M059J (cell line): ENCODE data around the gene DCK. TPM values are rescaled to one million over a fixed set of nuclear protein-coding genes. Genes with fewer than 3 reads are reported as not detected.
"Not testable (repeated sequence)": the region's sequence is repeated elsewhere in the genome, so short reads cannot be mapped to it uniquely, and the experiment has no call there.

Experiments
- DNase-seq: peaks from one replicate; pipeline ENCODE4 v3.0.0-alpha.2; 2012; ENCODE audit warnings: low read depth
- total RNA-seq: library from RNA; depleted of rRNA; stranded (reverse); fragments of >200 nt; shearing (Covaris generic); gene quantifications from 2 replicates; pipeline ENCODE4 v1.2.3, GENCODE V29; 2014; rRNA removed

The DCK gene
- 41.1 and 42.3 TPM in 2 replicates for total RNA-seq

DNA sequence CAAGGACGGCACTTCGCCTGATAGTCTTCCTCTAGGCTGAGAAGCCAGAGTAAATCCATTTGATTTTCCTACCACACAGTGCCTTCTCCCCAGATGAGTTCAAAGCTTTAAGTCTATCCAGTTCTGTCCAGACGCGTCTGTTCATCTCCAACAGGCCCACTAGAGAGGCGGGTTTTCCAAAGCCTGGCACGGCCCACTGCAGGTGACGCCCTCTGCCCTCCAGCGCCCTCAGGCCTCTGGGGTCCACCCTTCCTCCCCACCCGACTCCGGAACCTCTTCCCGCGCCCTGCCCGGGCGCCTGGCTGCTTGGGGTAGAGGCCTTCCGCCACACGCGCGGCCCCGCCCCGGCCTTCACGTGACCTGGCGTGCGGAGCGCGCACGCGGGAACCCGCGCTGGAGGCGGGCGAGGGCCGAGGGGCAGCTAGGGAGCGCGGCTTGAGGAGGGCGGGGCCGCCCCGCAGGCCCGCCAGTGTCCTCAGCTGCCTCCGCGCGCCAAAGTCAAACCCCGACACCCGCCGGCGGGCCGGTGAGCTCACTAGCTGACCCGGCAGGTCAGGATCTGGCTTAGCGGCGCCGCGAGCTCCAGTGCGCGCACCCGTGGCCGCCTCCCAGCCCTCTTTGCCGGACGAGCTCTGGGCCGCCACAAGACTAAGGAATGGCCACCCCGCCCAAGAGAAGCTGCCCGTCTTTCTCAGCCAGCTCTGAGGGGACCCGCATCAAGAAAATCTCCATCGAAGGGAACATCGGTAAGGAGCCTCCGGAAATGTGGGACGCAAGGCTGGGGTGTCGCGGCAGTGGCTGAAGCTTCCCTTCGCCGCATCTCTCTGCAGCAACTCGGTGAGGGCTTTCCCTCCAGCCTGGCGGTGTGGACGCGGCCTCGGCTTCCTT, at the start of gene DCK:
TSS of gene DCK (plus strand) at position 469 of the 888 bp plus-strand sequence. CDS start at position 656, 187 bp downstream.
- peak; percentile 87 for DNase-seq

DNA sequence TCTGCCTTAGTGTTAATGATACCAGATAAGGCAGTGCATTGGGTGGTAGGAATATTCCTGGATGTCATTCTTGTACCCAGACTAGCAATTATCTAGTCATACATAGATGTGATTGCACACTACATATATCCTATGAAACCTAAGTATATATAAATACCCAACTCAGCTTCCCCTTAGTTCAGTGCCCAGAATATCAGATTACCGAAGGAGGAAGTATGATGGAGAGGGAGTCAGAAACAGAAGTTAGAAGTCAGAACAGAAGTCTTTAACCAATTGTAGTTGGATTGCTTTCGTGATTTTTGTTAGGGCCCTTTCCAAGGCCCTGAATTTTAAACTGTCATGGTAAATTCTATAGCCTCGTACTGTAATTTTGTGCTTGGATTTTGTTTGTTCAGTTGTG, 48.4 kb upstream of the DCK start:
- no peak for DNase-seq

DNA sequence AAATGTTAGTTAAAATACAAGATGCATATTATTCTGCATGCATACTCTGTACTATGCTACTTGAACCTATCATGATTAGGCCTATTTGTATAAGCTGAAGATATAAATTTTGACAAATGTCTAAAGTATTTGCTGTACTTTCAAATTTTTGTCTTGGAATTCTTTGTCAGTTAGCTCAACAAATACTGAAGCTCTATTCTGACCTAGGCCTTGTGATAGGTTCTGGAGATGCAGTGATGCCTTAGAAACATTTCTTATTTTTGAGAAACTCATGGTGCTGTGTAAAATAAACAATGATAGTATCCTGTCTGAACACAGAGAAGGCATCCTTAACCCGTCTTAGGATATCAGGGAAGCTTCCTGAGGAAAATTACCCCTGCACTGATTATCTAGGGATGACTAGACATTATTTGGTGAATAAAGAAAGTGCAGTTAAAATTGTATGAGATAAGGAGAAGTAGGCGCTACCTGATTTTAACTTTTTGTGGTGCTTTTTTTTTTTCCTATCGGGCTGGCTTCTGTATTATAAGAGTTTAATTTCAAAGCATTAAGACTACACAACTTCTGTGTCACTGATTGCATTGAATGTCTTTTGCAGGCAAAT, 47.9 kb upstream of the DCK start:
- no peak for DNase-seq

DNA sequence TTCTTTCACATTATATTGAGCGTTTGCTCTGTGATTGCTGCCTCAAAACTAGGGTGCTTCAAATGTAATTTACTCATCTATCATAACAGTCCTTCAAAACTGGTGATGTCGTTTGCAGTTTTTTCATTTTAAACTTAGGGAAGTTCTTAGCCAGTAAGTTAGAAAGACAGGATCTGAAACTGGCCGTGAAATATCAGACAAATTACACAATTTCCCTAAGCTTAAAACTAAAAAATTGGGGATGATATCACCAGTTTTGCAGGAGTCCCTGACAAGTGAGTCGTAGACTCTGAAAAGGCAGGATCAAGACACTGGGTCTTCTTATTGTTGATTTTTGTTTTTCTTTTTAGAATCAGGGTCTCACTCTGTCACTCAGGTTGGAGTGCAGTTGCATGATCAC, 46.5 kb upstream of the DCK start:
- DNase-seq = no peak

DNA sequence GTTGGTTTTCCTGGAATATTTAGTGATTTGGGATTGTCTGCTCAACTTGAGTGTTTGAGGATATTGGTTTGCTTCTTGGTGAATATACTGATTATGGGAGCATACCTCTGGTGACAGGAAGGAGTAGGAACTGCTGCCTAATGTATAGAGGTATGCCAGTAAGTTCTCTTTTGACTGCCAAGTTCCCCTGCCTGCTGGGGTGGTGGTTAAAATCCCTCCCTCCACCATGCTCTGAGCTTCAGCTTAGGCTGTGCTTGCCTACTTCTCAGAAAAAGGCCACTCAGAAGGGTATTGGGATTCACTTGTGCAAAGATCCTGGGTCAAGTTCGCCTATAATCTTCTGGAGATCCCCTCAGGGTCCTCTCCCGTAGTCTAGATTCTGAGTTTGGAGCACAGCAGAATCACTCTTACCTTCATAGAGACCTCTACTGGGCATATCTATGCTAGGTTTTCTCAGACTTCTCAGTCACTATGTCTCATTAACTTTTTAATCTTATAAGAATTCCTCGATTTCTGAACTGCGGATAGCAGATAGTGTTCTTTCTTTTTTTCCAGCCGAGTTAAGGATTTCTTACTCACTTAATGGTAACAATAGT, 44.7 kb upstream of the DCK start:
- DNase-seq = no peak

DNA sequence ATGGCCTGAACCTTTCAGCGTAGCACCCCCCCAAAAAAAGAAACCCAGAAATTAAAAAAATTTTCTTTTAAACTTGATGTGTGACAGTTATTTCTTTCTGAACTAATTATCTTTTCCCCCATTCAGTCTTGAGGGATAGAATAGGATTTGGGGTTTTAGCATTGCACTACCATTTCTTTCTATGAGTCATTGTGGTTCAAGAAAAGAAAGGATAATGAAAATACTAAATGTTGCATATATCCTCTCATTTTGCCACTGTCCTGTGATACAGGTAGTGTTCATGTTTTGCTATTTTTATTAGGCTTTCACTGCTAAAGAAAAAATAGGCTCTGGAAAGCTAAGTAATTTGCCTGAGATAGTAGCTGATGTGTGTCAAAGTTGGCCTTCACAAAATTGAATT, 39.4 kb upstream of the DCK start:
- peak; percentile 29 for DNase-seq

DNA sequence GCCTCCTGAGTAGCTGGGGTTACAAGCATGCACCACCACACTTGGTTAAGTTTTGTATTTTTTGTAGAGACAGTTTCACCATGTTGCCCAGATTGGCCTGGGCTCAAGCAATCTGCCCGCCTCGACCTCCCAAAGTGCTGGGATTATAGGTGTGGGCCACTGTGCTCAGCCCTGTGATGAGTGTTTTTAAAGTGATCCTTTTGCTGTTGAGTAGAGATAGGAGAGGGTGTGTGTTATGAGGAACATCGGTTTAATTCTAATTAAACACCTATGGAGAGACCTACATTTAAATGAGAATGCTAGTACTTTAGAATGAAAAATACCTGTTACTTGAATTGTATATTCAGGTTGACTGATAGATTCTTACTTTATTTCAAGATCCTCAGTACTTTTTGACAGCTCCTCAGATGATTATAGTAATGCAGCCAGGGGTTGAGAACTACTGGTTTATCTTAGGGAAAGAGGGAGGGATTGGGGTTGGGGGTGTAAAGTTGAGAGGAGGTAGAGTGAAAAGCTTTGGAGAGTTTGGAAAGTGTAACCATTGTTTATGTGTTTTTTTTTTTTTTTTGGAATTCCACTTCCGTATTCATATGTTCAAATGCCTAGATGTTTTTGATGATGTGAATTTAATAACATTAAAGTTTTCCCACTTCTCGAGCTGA, 36.8 kb upstream of the DCK start:
- DNase-seq = no peak

DNA sequence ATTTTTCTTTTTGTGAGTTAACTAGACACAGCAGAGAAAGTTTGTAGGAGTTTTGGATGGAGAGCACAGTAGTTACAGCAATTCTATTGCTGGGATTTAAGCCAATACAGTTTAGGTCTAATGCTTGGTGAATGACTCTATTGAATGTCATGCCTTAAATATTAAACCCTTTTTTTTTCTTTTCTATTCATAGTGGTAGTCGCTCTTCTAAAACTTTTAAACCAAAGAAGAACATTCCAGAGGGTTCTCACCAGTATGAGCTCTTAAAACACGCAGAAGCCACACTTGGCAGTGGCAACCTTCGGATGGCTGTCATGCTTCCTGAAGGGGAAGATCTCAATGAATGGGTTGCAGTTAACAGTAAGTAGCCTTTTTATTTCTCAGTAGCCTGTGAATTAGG, 34.8 kb upstream of the DCK start:
- DNase-seq = peak; percentile 68

DNA sequence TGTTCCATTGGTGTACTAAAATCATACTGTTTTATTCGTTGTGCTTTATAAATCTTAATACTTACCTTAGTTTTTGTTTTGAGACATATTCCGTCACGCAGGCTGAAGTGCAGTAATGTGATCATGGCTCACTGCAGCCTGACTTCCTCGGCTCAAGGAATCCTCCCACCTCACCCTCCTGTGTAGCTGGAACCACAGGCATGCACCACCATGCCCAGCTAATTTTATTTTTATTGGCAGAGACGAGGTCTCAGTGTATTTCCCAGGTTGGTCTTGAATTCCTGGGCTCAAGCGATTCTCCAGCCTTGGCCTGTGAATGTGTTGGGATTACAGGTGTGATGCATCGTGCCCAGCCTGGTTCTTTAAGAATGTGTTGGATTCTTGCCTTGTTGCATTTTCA, 24.4 kb upstream of the DCK start:
- DNase-seq = peak; percentile 55

DNA sequence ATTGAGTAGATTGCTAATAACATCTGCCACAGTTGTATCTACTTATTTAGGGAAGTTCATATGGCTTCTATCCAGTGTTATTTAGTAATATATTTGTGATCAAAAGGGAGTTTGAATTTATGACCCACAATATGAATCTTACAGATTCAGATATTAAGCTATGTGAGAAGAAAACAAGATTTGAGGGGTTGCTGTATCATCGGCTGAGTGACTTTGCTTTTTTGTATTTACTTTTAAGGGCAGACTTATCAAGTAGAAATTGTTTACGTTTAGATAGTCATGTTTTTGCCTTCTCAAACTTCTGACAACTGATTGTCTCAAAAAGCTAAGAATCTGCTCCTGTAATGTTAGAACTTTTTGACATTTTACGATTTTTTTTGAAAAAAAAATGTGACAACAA, 17.2 kb upstream of the DCK start:
- no peak for DNase-seq

DNA sequence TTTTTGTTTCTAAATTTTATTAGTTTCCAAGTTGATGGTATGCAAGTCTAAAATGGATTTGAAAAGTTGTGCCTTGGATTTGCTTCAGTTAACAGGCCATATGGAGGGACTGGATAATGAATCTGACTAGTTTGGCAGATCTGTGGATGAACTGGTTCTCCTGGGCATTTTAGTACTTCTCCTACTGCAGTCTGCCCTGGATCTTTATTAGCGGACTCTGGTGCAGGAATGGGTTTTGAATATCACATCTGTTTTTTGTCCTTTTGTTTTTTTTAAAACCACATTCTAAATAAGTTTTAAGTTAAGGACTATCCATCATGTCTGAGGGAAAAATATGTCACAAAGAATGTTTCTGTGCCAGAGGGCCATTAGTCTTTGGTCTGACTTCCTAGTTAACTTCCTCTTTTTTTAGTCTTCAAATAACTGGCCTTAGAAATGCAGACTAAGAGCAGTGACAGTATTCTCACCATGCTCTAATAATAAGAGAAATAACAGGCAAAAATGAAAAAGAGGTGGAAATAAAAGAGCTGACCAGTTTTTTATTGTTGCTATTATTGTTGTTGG, 13.9 kb upstream of the DCK start:
- no peak for DNase-seq

DNA sequence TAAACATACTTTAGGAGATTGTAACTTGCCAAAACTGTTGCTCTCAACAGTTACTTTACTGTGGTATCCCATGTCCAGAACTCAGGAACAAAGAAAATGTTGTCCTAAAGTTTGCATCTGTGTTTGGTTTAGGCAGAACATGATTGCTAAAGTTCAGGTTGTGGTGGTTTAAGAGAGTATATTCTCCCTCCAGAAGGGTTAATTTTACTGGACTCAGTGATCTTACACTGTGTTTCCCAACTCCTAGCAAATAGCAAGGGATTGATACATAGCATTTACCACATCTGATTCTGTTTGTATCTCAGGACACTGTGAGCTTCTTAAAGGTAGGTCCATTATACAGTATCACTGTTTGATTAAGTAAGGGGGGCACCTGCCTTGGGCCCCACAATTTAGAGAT, 13.3 kb upstream of the DCK start:
- DNase-seq = no peak

DNA sequence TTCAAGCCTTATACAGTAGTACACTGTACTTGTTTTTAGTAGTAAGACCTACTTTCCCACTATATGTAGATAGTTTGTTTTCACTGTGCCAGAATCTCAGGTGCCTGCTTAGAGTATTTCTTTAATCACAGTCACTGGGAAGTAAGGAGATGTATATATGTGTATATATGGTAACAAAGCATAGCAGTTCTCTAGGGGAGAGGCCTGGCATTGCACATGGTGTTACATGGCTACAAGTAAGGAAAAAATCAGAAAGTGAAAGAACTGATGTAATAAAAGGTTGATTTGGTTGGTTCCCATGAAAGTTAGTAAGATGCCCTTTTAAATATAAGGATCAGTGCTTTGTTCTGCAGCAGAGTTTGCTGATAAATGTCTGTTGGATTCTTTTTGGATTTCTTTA, 9.3 kb upstream of the DCK start:
- DNase-seq = no peak

DNA sequence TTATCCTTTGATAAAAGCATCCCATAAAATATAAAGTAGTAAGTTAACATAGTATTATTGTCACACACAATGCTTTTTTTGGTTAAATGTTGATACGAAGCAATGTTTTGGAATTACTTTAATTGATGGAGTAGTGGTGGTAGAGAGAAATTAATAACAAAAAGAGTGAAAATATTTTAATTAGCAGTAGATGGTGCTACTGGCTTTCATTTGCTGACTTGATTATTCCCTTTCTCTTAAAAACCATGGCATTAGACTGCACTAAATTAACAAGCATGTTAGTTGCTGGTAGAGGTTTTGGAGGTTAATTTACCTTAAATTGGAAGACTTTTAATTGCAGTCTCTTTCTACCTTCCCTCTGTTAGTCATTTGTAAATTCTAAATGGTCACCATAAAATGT, 8.9 kb upstream of the DCK start:
- no peak for DNase-seq

DNA sequence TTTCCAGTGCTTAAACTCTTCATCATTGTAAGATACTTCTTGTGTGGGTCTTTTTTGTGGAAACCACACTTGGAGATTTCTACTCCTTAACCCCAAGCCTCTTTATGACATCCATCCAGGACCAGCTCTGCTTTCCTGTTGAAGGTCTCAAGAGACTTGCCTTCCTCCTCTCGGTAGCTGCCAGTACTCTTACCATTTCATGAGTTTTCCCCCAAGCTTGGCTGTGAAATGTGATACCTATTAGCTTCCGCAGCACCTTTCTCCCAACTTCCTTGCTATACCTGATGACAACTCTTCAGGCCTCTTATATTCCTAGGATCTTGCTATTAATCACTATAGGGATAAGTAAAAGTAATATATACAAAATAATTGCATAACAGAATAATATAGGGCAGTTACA, 1.9 kb upstream of the DCK start:
- DNase-seq = no peak

DNA sequence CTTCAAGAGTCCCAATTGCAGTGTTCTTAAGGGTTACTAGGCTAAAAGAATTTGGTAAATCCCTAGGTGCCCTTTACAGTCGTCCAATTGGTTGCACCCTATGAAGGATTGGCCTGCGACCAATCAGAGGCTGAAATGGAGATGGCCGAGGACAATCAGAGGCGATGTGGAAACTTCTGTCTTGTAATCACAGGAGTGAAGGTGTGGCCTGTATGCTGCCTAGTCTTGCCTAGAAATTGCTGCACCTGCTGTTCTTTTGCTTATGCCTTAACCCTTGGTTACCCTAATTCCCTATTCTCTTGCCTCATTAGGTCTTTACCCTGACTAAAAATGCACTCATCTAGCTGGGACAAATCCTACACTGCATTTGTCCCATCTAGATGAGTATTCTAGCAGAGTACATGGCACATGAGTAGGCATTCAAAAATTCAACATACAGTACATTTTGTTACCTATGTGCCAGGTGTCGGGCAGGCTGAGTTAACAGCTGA, 1.0 kb upstream of the DCK start:
- peak; percentile 14 for DNase-seq

DNA sequence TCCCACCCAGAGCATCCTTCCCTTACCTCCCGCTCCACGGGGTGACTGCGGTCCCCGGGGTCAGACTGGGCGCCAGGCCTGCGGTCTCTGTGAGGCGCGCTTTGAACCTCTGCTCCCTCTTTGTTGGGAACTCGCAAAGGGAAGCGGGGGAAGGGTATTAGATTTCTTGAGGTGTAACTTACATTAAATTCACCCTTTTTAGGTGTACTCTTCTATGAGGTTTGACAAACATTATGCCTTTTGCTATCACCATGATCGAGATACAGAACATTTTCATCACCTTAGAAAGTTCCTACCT, 569 bp downstream of the DCK start:
- no peak for DNase-seq

DNA sequence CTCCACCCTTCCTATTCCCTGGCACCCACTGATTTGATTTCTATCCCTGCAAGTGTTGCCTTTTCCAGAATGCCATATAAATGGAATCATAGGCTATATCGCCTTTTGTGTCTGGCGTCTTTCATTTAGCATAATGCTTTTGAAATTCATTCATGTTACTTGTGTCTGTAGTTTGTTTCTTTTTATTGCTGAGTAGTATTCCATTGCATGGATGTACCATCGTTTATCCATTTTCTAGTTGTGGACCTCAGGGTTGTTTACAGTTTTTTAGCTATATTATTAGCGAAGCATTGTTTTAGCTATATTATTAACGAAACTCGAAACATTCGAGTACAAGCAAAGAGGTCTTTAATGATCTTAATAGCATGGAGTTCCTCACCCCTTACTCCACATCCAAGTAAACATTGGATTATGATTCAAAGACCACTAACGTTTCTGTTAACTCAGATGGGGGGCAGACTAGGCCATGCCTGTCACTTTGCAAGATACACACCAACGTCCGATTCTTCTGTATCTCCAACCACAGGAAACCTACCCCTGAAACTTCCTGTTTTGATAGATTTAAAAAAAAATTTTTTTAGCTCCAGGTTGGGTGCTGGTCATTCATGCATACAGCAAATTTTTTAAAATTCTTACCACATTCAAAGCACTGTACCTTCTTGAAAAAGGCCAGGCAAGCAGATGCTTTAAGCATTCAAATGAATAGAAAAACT, 1.1 kb downstream of the DCK start:
- DNase-seq = peak; percentile 7

DNA sequence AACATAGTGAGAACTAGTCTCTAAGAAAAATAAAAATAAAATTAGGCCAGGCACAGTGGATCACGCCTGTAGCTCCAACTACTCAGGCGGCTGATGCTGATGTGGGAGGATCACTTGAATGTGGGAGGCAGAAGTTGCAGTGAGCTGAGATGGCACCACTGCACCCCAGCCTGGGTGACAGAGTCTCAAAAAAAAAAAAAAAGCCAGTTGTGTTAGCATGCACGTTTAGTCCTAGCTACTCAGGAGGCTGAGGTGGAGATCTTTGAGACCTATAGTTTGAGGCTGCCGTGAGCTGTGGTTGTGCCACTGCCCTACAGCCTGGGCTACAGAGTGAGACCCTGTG, 2.5 kb downstream of the DCK start:
- DNase-seq = no peak

DNA sequence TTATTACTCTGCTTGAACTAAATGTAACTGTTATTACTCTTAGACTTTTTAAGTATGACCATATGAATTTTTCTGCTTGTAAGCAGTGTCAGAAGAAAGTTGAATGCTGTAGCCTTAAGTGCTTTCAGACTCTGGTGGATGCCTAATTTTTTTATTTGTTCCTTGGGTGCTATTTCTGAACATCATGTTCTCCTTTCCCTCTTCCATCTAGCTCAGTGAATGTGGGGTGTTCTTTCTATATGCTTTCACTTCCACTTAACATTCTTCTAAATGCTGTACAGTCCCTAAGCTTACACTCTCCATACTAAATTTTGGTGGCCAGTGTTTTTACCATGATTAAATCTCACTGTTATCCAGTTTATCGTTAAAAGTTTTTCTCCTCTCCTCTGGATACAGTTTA, 3.6 kb downstream of the DCK start:
- no peak for DNase-seq

DNA sequence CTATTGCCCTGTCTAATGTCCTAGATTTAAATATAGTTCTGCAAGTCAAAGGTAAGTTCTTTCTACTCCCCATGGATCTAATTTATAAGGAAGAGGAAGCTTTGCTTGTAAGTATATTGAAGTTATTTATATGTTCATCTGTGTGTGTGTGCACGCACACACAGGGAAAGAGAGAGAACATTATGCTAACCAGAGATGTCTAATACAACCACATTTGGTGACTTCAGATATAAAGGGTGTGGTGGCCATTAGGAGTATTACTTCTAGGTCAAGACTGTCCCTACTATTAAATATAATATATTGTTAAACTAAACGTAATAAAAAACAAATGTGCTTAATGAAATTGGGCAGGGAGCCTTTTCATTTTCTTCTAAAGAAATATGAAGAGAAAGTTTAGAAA, 4.1 kb downstream of the DCK start:
- no peak for DNase-seq

DNA sequence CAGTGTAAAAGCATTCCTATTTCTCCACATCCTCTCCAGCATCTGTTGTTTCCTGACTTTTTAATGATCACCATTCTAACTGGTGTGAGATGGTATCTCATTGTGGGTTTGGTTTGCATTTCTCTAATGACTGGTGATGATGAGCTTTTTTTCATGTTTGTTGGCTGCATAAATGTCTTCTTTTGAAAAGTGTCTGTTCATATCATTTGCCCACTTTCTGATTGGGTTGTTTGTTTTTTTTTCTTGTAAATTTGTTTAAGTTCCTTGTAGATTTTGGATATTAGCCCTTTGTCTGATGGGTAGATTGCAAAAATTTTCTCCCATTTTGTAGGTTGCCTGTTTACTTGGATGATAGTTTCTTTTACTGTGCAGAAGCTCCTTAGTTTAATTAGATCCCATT, 6.2 kb downstream of the DCK start:
- DNase-seq = not testable (repeated sequence)
